HCT116 (cell line): Measurements from ENCODE around the gene RBM26.

ENCODE experiments used
- EGR1 ChIP-seq: IDR thresholded peaks from 2 replicates; pipeline ENCODE4 v1.6.1; 2012; ENCODE audit warnings: low read depth
- EZH2 ChIP-seq: fragments of 200-600 bp; sonication (generic); IDR thresholded peaks from 2 replicates; pipeline ENCODE4 v1.6.1; 2017; ENCODE audit warnings: antibody characterized with exemption, mixed run types
- FOSL1 ChIP-seq: IDR thresholded peaks from 2 replicates; pipeline ENCODE4 v1.6.1; 2012; ENCODE audit warnings: low read depth
- JUND ChIP-seq: IDR thresholded peaks from 2 replicates; pipeline ENCODE4 v1.6.1; 2012
- POLR2A ChIP-seq: IDR thresholded peaks from 2 replicates; pipeline ENCODE4 v1.7.0; 2011; ENCODE audit warnings: borderline replicate concordance; ENCODE audit not compliant: insufficient read depth, insufficient read length; ENCODE audit errors: extremely low read depth
- POLR2AphosphoS5 ChIP-seq: IDR thresholded peaks from 2 replicates; pipeline ENCODE4 v1.6.1; 2011; ENCODE audit warnings: mild to moderate bottlenecking, low read depth, low read length, moderate library complexity
- SIN3A ChIP-seq: IDR thresholded peaks from 2 replicates; pipeline ENCODE4 v1.6.1; 2012; ENCODE audit warnings: low read depth
- TCF7L2 ChIP-seq: IDR thresholded peaks from 2 replicates; pipeline ENCODE4 v1.7.0; 2011; ENCODE audit warnings: borderline replicate concordance, inconsistent platforms; ENCODE audit not compliant: insufficient read depth, insufficient read length; ENCODE audit errors: extremely low read depth
- TF ChIP-seq, protein P1 (sequence below): IDR thresholded peaks from 2 replicates; pipeline ENCODE4 v1.6.1; 2012; ENCODE audit warnings: low read depth
- TF ChIP-seq, protein P2 (sequence below): IDR thresholded peaks from 2 replicates; pipeline ENCODE4 v1.6.1; 2012
- TF ChIP-seq, protein P3 (sequence below), 3 experiments: fragments of 200-600 bp in 1 of 3; sonication (generic) in 1 of 3; IDR thresholded peaks in 2 of 3; conservative IDR thresholded peaks in 1 of 3; 2 replicates each; pipeline ENCODE4 v1.5.1; 2012 to 2017; ENCODE audit warnings: low read depth in 2 of 3, low read length in 2 of 3, antibody characterized with exemption in 1 of 3, borderline replicate concordance in 1 of 3, control low read depth in 1 of 3, mild to moderate bottlenecking in 1 of 3, mixed read lengths in 1 of 3, mixed run types in 1 of 3, moderate library complexity in 1 of 3; ENCODE audit not compliant: insufficient read depth in 1 of 3
- TF ChIP-seq, protein P4 (sequence below): IDR thresholded peaks from 2 replicates; pipeline ENCODE4 v1.6.1; 2011; ENCODE audit warnings: mild to moderate bottlenecking, low read length, moderate library complexity; ENCODE audit not compliant: insufficient replicate concordance; ENCODE audit errors: extremely low read depth

DNA sequence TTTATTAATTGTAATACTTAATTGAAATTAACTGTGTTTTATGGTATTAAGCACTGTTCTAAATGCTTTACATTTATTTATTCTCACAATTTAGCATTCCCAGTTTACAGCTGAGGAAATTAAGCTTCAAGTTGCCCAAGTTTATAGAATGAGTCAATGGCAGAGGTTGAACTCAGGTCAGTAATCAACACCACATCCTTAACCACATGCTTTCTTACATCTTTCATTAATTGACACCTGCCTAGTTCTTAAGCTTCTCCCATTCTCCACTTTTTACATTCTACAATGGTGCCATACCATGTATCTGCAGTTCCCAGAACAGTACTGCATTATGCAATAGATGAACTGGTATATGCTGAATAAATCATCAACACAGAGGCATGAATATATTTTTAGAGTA is 11.7 kb upstream of the RBM26 start:
- TF ChIP-seq, protein P1, sequence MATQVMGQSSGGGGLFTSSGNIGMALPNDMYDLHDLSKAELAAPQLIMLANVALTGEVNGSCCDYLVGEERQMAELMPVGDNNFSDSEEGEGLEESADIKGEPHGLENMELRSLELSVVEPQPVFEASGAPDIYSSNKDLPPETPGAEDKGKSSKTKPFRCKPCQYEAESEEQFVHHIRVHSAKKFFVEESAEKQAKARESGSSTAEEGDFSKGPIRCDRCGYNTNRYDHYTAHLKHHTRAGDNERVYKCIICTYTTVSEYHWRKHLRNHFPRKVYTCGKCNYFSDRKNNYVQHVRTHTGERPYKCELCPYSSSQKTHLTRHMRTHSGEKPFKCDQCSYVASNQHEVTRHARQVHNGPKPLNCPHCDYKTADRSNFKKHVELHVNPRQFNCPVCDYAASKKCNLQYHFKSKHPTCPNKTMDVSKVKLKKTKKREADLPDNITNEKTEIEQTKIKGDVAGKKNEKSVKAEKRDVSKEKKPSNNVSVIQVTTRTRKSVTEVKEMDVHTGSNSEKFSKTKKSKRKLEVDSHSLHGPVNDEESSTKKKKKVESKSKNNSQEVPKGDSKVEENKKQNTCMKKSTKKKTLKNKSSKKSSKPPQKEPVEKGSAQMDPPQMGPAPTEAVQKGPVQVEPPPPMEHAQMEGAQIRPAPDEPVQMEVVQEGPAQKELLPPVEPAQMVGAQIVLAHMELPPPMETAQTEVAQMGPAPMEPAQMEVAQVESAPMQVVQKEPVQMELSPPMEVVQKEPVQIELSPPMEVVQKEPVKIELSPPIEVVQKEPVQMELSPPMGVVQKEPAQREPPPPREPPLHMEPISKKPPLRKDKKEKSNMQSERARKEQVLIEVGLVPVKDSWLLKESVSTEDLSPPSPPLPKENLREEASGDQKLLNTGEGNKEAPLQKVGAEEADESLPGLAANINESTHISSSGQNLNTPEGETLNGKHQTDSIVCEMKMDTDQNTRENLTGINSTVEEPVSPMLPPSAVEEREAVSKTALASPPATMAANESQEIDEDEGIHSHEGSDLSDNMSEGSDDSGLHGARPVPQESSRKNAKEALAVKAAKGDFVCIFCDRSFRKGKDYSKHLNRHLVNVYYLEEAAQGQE: no peak
- TF ChIP-seq, protein P2, sequence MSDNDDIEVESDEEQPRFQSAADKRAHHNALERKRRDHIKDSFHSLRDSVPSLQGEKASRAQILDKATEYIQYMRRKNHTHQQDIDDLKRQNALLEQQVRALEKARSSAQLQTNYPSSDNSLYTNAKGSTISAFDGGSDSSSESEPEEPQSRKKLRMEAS: no peak
- TF ChIP-seq, protein P3, sequence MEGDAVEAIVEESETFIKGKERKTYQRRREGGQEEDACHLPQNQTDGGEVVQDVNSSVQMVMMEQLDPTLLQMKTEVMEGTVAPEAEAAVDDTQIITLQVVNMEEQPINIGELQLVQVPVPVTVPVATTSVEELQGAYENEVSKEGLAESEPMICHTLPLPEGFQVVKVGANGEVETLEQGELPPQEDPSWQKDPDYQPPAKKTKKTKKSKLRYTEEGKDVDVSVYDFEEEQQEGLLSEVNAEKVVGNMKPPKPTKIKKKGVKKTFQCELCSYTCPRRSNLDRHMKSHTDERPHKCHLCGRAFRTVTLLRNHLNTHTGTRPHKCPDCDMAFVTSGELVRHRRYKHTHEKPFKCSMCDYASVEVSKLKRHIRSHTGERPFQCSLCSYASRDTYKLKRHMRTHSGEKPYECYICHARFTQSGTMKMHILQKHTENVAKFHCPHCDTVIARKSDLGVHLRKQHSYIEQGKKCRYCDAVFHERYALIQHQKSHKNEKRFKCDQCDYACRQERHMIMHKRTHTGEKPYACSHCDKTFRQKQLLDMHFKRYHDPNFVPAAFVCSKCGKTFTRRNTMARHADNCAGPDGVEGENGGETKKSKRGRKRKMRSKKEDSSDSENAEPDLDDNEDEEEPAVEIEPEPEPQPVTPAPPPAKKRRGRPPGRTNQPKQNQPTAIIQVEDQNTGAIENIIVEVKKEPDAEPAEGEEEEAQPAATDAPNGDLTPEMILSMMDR (IDR thresholded peaks at IDR 0.05 in 2 of 3, conservative IDR thresholded peaks at IDR 0.05 in 1 of 3; ENCODE audit: borderline replicate concordance in 1 of 3, insufficient read depth in 1 of 3, low read depth in 2 of 3, low read length in 2 of 3): no peak
- TF ChIP-seq SIN3A: no peak
- TF ChIP-seq, protein P4, sequence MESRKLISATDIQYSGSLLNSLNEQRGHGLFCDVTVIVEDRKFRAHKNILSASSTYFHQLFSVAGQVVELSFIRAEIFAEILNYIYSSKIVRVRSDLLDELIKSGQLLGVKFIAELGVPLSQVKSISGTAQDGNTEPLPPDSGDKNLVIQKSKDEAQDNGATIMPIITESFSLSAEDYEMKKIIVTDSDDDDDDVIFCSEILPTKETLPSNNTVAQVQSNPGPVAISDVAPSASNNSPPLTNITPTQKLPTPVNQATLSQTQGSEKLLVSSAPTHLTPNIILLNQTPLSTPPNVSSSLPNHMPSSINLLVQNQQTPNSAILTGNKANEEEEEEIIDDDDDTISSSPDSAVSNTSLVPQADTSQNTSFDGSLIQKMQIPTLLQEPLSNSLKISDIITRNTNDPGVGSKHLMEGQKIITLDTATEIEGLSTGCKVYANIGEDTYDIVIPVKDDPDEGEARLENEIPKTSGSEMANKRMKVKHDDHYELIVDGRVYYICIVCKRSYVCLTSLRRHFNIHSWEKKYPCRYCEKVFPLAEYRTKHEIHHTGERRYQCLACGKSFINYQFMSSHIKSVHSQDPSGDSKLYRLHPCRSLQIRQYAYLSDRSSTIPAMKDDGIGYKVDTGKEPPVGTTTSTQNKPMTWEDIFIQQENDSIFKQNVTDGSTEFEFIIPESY: no peak
- TF ChIP-seq EGR1: no peak
- TF ChIP-seq TCF7L2: no peak
- TF ChIP-seq POLR2A: no peak
- no peak for TF ChIP-seq JUND
- no peak for TF ChIP-seq FOSL1
- TF ChIP-seq POLR2AphosphoS5: no peak
- TF ChIP-seq EZH2: no peak
